ENCODE data around the gene PACSIN3. TPM values are rescaled to one million over a fixed set of nuclear protein-coding genes. Genes with fewer than 3 reads are reported as not detected.
A peak's percentile ranks its signal among the peaks of the same experiment; 100 is the strongest.

PACSIN3 gene
- total RNA-seq, 1 donor from 2014 or later: 17.0 TPM

GRCh38 chr11:47164321-47164720, 21.9 kb downstream of the PACSIN3 start:
- Mint-ChIP-seq H3K9me3 (no peaks in the 10 kb centered on the region), H3K4me1 (ENCODE audit: low read depth) (no peaks in the 10 kb centered on the region), H3K4me3 (no peak overlapping the region), H3K36me3 (ENCODE audit: low read depth) (peaks cover 13% of the 10 kb centered on the region), H3K27me3 (ENCODE audit: insufficient read depth) (no peaks in the 10 kb centered on the region), H3K27ac (no peak overlapping the region)
- intact Hi-C loops (cut with micrococcal nuclease): no loop called here
- DNase-seq (ENCODE audit: low spot score): no peak

GRCh38 chr11:47163898-47164297, 22.3 kb downstream of the PACSIN3 start:
- H3K4me3 Mint-ChIP-seq: no peak overlapping the region
- no peak overlapping the region for H3K27ac Mint-ChIP-seq
- H3K4me1 Mint-ChIP-seq (ENCODE audit: low read depth): no peaks in the 10 kb centered on the region
- no peaks in the 10 kb centered on the region for H3K9me3 Mint-ChIP-seq
- no peaks in the 10 kb centered on the region for H3K27me3 Mint-ChIP-seq (ENCODE audit: insufficient read depth)
- DNase-seq (ENCODE audit: low spot score): no peak
- H3K36me3 Mint-ChIP-seq (ENCODE audit: low read depth): peaks cover 13% of the 10 kb centered on the region
- intact Hi-C loops (cut with micrococcal nuclease): no loop called here

- intact Hi-C loops (cut with micrococcal nuclease): no loop called here
- Mint-ChIP-seq H3K27ac (no peak overlapping the region), H3K27me3 (ENCODE audit: insufficient read depth) (no peaks in the 10 kb centered on the region), H3K9me3 (no peaks in the 10 kb centered on the region), H3K4me3 (no peak overlapping the region), H3K36me3 (ENCODE audit: low read depth) (peaks cover 12% of the 10 kb centered on the region), H3K4me1 (ENCODE audit: low read depth) (no peaks in the 10 kb centered on the region)
- DNase-seq (ENCODE audit: low spot score): no peak
These were observed 23.0 kb downstream of the PACSIN3 start for GRCh38 chr11:47163193-47163592.

- Mint-ChIP-seq H3K36me3 (ENCODE audit: low read depth) (peaks cover 5% of the 10 kb centered on the region), H3K27me3 (ENCODE audit: insufficient read depth) (no peaks in the 10 kb centered on the region), H3K4me3 (no peak overlapping the region), H3K27ac (no peak overlapping the region), H3K9me3 (no peaks in the 10 kb centered on the region), H3K4me1 (ENCODE audit: low read depth) (no peaks in the 10 kb centered on the region)
- intact Hi-C loops (cut with micrococcal nuclease): no loop called here
- no peak for DNase-seq (ENCODE audit: low spot score)
These were observed 23.8 kb downstream of the PACSIN3 start for GRCh38 chr11:47162426-47162825.

GRCh38 chr11:47161890-47162289, 24.3 kb downstream of the PACSIN3 start:
- H3K36me3 Mint-ChIP-seq (ENCODE audit: low read depth): peaks cover 5% of the 10 kb centered on the region
- DNase-seq (ENCODE audit: low spot score): no peak
- intact Hi-C loops (cut with micrococcal nuclease): loop anchor here (1.0 kb wide), 1 partner anchor 273 kb away; no protein-coding TSS in a partner anchor

GRCh38 chr11:47161134-47161854, 24.9 kb downstream of the PACSIN3 start:
- H3K27me3 Mint-ChIP-seq (ENCODE audit: insufficient read depth): no peaks in the 10 kb centered on the region
- H3K27ac Mint-ChIP-seq: no peak overlapping the region
- peaks cover 5% of the 10 kb centered on the region for H3K36me3 Mint-ChIP-seq (ENCODE audit: low read depth)
- no peaks in the 10 kb centered on the region for H3K4me1 Mint-ChIP-seq (ENCODE audit: low read depth)
- intact Hi-C loops (cut with micrococcal nuclease): loop anchor here (1.0 kb wide), 1 partner anchor 272 kb away; no protein-coding TSS in a partner anchor
- H3K9me3 Mint-ChIP-seq: no peaks in the 10 kb centered on the region
- no peak overlapping the region for H3K4me3 Mint-ChIP-seq
- DNase-seq (ENCODE audit: low spot score): peak; percentile 25

More at GRCh38 chr11:47161890-47162289, 24.3 kb downstream of the PACSIN3 start:
- no peaks in the 10 kb centered on the region for H3K9me3 Mint-ChIP-seq
- H3K4me3 Mint-ChIP-seq: no peak overlapping the region
- no peaks in the 10 kb centered on the region for H3K4me1 Mint-ChIP-seq (ENCODE audit: low read depth)
- no peak overlapping the region for H3K27ac Mint-ChIP-seq
- no peaks in the 10 kb centered on the region for H3K27me3 Mint-ChIP-seq (ENCODE audit: insufficient read depth)

GRCh38 chr11:47160753-47161133, 25.5 kb downstream of the PACSIN3 start:
- intact Hi-C loops (cut with micrococcal nuclease): loop anchor here (1.0 kb wide), 1 partner anchor 271 kb away; no protein-coding TSS in a partner anchor
- H3K4me1 Mint-ChIP-seq (ENCODE audit: low read depth): no peaks in the 10 kb centered on the region

GRCh38 chr11:47158242-47158641, 28.0 kb downstream of the PACSIN3 start:
- DNase-seq (ENCODE audit: low spot score): no peak
- Mint-ChIP-seq H3K36me3 (ENCODE audit: low read depth) (peaks cover 4% of the 10 kb centered on the region), H3K27me3 (ENCODE audit: insufficient read depth) (no peaks in the 10 kb centered on the region), H3K9me3 (no peaks in the 10 kb centered on the region), H3K27ac (no peak overlapping the region), H3K4me1 (ENCODE audit: low read depth) (peaks cover 21% of the 10 kb centered on the region), H3K4me3 (no peak overlapping the region)
- intact Hi-C loops (cut with micrococcal nuclease): no loop called here

More at GRCh38 chr11:47160753-47161133, 25.5 kb downstream of the PACSIN3 start:
- H3K4me3 Mint-ChIP-seq: no peak overlapping the region
- peaks cover 5% of the 10 kb centered on the region for H3K36me3 Mint-ChIP-seq (ENCODE audit: low read depth)
- H3K27ac Mint-ChIP-seq: no peak overlapping the region
- DNase-seq (ENCODE audit: low spot score): no peak
- no peaks in the 10 kb centered on the region for H3K9me3 Mint-ChIP-seq
- no peaks in the 10 kb centered on the region for H3K27me3 Mint-ChIP-seq (ENCODE audit: insufficient read depth)

- intact Hi-C loops (cut with micrococcal nuclease): no loop called here
- peaks cover 4% of the 10 kb centered on the region for H3K36me3 Mint-ChIP-seq (ENCODE audit: low read depth)
- DNase-seq (ENCODE audit: low spot score): no peak
- no peak overlapping the region for H3K27ac Mint-ChIP-seq
- no peaks in the 10 kb centered on the region for H3K9me3 Mint-ChIP-seq
- no peak overlapping the region for H3K4me3 Mint-ChIP-seq
- H3K4me1 Mint-ChIP-seq (ENCODE audit: low read depth): peaks cover 24% of the 10 kb centered on the region
- H3K27me3 Mint-ChIP-seq (ENCODE audit: insufficient read depth): no peaks in the 10 kb centered on the region
These were observed 28.4 kb downstream of the PACSIN3 start for GRCh38 chr11:47157805-47158204.

GRCh38 chr11:47156951-47157350, 29.3 kb downstream of the PACSIN3 start:
- DNase-seq (ENCODE audit: low spot score): no peak
- H3K4me3 Mint-ChIP-seq: no peak overlapping the region
- intact Hi-C loops (cut with micrococcal nuclease): no loop called here

GRCh38 chr11:47156333-47156732, 29.9 kb downstream of the PACSIN3 start:
- no peaks in the 10 kb centered on the region for H3K9me3 Mint-ChIP-seq
- H3K36me3 Mint-ChIP-seq (ENCODE audit: low read depth): peaks cover 4% of the 10 kb centered on the region
- H3K4me3 Mint-ChIP-seq: no peak overlapping the region
- no peak for DNase-seq (ENCODE audit: low spot score)
- H3K4me1 Mint-ChIP-seq (ENCODE audit: low read depth): peaks cover 24% of the 10 kb centered on the region
- intact Hi-C loops (cut with micrococcal nuclease): no loop called here
- H3K27ac Mint-ChIP-seq: no peak overlapping the region
- no peaks in the 10 kb centered on the region for H3K27me3 Mint-ChIP-seq (ENCODE audit: insufficient read depth)

More at GRCh38 chr11:47156951-47157350, 29.3 kb downstream of the PACSIN3 start:
- no peaks in the 10 kb centered on the region for H3K9me3 Mint-ChIP-seq
- H3K4me1 Mint-ChIP-seq (ENCODE audit: low read depth): peaks cover 24% of the 10 kb centered on the region
- H3K36me3 Mint-ChIP-seq (ENCODE audit: low read depth): peaks cover 4% of the 10 kb centered on the region
- H3K27ac Mint-ChIP-seq: no peak overlapping the region
- H3K27me3 Mint-ChIP-seq (ENCODE audit: insufficient read depth): no peaks in the 10 kb centered on the region

GRCh38 chr11:47155879-47156278, 30.4 kb downstream of the PACSIN3 start:
- H3K27me3 Mint-ChIP-seq (ENCODE audit: insufficient read depth): no peaks in the 10 kb centered on the region
- no peak overlapping the region for H3K27ac Mint-ChIP-seq
- no peak overlapping the region for H3K4me3 Mint-ChIP-seq
- no peaks in the 10 kb centered on the region for H3K9me3 Mint-ChIP-seq
- H3K36me3 Mint-ChIP-seq (ENCODE audit: low read depth): peaks cover 4% of the 10 kb centered on the region
- no peak for DNase-seq (ENCODE audit: low spot score)
- peaks cover 24% of the 10 kb centered on the region for H3K4me1 Mint-ChIP-seq (ENCODE audit: low read depth)
- intact Hi-C loops (cut with micrococcal nuclease): no loop called here

- H3K36me3 Mint-ChIP-seq (ENCODE audit: low read depth): peaks cover 4% of the 10 kb centered on the region
- no peak for DNase-seq (ENCODE audit: low spot score)
- intact Hi-C loops (cut with micrococcal nuclease): no loop called here
- H3K27me3 Mint-ChIP-seq (ENCODE audit: insufficient read depth): peaks cover 3% of the 10 kb centered on the region
- peaks cover 24% of the 10 kb centered on the region for H3K4me1 Mint-ChIP-seq (ENCODE audit: low read depth)
- H3K4me3 Mint-ChIP-seq: peak overlapping the region; percentile 20
- peak overlapping the region; percentile 46 for H3K27ac Mint-ChIP-seq
- no peaks in the 10 kb centered on the region for H3K9me3 Mint-ChIP-seq
These were observed 31.3 kb downstream of the PACSIN3 start for GRCh38 chr11:47154616-47155570.

Measured in activated T-helper 1 cell treated with anti-CD3 and anti-CD28 coated beads, Interleukin-12 subunit alpha, Interleukin-12 subunit beta, Interleukin-2, Interleukin-4 antibody, amounts not matched to agents 30 ng/mL and 10 ng/mL and 1 ng/mL, durations not matched to agents 14 hours and 24 hours and 36 hours (primary cell).